ENCODE measurements around the gene SST.

DNA sequence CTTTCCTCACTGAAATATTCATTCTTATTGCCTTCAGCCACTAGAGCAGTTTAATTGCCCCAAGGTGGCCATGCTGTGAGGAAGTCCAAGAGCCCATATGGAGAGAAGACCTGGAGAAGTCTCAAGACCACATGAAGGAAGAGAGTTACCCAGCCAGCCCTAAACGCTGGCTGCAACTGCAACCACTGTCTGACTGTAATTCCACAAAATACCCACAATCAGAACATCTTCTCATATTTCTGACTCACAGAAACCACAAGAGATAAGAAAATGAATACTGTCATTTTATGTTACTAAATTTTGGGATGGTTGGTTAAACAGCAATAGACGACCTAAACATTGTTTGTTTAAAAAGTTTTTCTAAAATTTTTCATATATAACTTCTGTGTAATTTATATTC is 14.7 kb upstream of the SST start:
- TF ChIP-seq EZH2 (optimal IDR thresholded peaks at IDR 0.05; ENCODE audit: low read depth, low read length) (no peak), EZH2phosphoT487 (IDR thresholded peaks at IDR 0.05; ENCODE audit: low read length) (no peak)
- TF ChIP-seq, protein P1, sequence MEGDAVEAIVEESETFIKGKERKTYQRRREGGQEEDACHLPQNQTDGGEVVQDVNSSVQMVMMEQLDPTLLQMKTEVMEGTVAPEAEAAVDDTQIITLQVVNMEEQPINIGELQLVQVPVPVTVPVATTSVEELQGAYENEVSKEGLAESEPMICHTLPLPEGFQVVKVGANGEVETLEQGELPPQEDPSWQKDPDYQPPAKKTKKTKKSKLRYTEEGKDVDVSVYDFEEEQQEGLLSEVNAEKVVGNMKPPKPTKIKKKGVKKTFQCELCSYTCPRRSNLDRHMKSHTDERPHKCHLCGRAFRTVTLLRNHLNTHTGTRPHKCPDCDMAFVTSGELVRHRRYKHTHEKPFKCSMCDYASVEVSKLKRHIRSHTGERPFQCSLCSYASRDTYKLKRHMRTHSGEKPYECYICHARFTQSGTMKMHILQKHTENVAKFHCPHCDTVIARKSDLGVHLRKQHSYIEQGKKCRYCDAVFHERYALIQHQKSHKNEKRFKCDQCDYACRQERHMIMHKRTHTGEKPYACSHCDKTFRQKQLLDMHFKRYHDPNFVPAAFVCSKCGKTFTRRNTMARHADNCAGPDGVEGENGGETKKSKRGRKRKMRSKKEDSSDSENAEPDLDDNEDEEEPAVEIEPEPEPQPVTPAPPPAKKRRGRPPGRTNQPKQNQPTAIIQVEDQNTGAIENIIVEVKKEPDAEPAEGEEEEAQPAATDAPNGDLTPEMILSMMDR (IDR thresholded peaks at IDR 0.05; ENCODE audit: low read length): no peak
